D721Med (cell line): ENCODE measurements around the gene RNF112.
A peak's percentile ranks its signal among the peaks of the same experiment; 100 is the strongest.

Experiments used
- DNase-seq: peaks from one replicate; pipeline ENCODE4 v3.0.0; 2011; ENCODE audit warnings: low spot score; ENCODE audit not compliant: insufficient read length
- FAIRE-seq: peaks from 2 replicates; lab custom pipeline; 2011; peaks lifted over from hg19 to GRCh38; lab: Jason Lieb, UNC
- CTCF ChIP-seq: IDR thresholded peaks from 2 replicates; pipeline ENCODE4 v1.5.1; 2012; ENCODE audit warnings: mild to moderate bottlenecking, control low read depth; ENCODE audit not compliant: insufficient read depth; ENCODE audit errors: missing control alignments

The RNF112 gene

GRCh38 chr17:19385521-19385983, 25.5 kb upstream of the RNF112 start:
- FAIRE-seq (no peak), DNase-seq (no peak)
- no peak for TF ChIP-seq CTCF

- no peak for DNase-seq
- no peak for TF ChIP-seq CTCF
- no peak for FAIRE-seq
Observed at GRCh38 chr17:19386051-19386929, 24.7 kb upstream of the RNF112 start.

GRCh38 chr17:19386974-19387920, 23.8 kb upstream of the RNF112 start, which contains the start of gene MFAP4:
Gene MFAP4, minus strand, starts transcription at chr17:19387190. Its CDS starts 35 bp downstream, at chr17:19387155.
- DNase-seq = peak; percentile 66
- FAIRE-seq = no peak

GRCh38 chr17:19387921-19388521, 23.0 kb upstream of the RNF112 start:
- no peak for TF ChIP-seq CTCF
- DNase-seq = no peak
- FAIRE-seq = no peak

More at GRCh38 chr17:19386974-19387920, 23.8 kb upstream of the RNF112 start, which contains the start of gene MFAP4:
- no peak for TF ChIP-seq CTCF

- FAIRE-seq = peak; percentile 25
- no peak for TF ChIP-seq CTCF
- no peak for DNase-seq
Observed at GRCh38 chr17:19388791-19389785, 21.9 kb upstream of the RNF112 start.

GRCh38 chr17:19390951-19391350, 20.1 kb upstream of the RNF112 start:
- DNase-seq (no peak), FAIRE-seq (no peak)
- TF ChIP-seq CTCF = no peak
